ENCODE measurements around the gene PSEN1.
A peak's percentile ranks its signal among the peaks of the same experiment; 100 is the strongest.

The PSEN1 gene

DNA sequence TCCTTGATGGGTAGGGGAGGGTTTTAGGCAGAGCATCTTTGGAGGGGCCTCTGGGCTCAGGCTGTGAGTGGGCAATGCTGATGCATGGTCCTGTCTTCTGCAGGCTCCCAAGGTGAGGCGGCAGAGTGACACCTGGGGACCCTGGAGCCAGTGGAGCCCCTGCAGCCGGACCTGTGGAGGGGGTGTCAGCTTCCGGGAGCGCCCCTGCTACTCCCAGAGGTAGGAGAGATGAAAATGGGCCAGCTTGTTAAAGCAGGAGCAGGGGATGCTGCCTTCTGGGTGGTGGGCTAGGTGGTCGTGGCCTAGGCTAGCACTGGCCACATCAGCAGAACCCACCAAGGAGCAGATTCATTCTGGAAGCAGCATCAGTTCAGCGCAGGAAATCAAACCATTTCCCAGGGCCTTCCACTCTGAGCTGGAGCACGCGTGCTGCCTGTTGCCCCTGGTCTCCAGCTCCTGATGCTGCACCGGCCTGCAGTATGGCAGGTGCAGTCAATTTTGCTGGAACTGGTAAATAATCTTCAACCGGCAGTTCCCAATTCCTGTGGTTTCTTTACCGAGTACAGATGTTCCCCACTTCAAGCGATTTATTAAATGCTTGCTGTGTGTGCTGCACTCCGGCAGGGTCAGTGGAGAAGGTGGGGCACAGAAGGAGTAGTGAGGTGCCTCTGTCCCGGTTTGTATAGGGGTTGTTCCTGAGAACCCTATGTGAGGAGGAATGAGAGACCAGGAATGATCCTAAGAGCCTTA lies 108.4 kb downstream of the PSEN1 start:
- H3K9me3 ChIP-seq (ENCODE audit: control insufficient read depth, insufficient read depth, low read length): no peaks in the 10 kb centered on the region
- H3K36me3 ChIP-seq (ENCODE audit: insufficient read depth, low read length): no peaks in the 10 kb centered on the region
- peaks cover 4% of the 10 kb centered on the region; the same call in 1 of the 2 replicates for H3K4me1 ChIP-seq (ENCODE audit: insufficient read depth, low read length)
- H3K9ac ChIP-seq (ENCODE audit: low read depth, low read length): peak overlapping the region; percentile 88; the same call in 1 of the 2 replicates

DNA sequence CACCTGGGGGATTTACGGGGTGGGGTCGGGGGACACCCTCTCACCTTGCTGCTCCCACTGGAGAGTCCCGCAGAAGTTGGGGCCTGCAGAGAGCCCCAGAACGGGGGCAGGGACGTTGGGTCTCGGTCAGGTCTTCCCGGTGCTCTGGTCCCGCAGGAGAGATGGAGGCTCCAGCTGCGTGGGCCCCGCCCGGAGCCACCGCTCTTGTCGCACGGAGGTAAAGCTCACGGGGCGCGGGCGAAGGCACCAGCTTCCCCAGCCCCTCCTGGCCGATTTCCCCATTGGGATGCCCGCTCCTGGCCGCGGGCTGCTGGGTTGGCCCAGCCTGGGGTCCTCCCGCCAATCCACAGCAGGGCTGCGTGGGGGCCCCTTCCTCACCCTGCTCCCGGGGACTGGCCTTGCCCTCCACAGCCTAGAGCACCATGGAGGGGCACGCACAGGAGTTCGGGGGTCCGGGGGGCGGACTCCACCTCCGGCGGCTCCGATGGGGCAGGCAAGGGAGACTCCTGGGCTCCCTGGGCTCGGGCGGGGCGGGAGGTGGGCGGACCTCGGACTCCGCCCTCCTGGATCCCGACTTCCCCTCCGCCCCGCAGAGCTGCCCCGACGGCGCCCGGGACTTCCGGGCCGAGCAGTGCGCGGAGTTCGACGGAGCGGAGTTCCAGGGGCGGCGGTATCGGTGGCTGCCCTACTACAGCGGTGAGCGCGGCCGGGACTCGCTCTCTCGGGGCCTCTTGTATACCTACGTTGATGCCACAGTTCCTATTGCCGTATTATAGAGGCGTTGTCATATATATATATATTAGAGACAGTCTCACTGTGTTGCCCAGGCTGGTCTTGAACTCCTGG lies 109.4 kb downstream of the PSEN1 start:
- Histone ChIP-seq H3K9ac (ENCODE audit: low read depth, low read length) (peak overlapping the region; percentile 88; the same call in 1 of the 2 replicates), H3K4me1 (ENCODE audit: insufficient read depth, low read length) (peaks cover 4% of the 10 kb centered on the region; the same call in 1 of the 2 replicates), H3K36me3 (ENCODE audit: insufficient read depth, low read length) (no peaks in the 10 kb centered on the region), H3K9me3 (ENCODE audit: control insufficient read depth, insufficient read depth, low read length) (no peaks in the 10 kb centered on the region)

DNA sequence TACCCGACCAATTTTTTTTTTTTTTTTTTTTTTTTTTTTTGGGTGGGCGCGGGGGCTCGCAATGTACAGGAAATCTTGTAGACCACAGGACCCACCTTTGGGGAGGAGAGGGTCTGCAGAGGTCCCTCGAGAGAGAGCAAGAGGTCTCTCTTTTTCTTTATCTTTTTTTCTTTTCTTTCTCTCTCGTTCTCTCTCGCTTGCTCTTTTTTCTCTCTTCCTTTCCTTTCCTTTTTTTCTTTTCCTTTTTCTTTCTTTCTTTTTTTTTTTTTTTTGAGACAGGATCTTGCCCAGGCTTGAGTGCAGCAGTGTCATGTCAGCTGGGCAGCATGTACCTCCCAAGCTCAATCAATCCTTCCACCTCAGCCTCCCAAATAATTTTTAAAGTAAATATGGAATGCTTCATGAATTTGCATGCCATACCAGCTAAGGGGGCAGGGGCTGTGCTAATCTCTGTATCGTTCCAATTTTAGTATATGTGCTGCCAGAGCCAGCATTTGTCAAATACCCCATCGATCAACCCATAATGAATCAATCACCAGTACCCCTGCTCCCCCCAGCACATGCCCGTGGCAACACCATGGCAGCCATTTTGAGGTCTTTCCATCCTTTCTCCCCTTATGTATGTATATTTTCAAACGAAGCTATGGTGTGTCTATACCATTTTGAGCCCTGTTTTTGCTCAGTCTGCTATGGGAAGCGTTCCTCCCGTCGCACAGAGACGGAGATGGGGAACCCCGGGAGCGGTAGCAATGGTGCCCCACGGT lies 110.3 kb downstream of the PSEN1 start:
- no peaks in the 10 kb centered on the region for H3K4me1 ChIP-seq (ENCODE audit: insufficient read depth, low read length)
- peak overlapping the region; percentile 88; the same call in 1 of the 2 replicates for H3K9ac ChIP-seq (ENCODE audit: low read depth, low read length)
- no peaks in the 10 kb centered on the region for H3K36me3 ChIP-seq (ENCODE audit: insufficient read depth, low read length)
- no peaks in the 10 kb centered on the region for H3K9me3 ChIP-seq (ENCODE audit: control insufficient read depth, insufficient read depth, low read length)

DNA sequence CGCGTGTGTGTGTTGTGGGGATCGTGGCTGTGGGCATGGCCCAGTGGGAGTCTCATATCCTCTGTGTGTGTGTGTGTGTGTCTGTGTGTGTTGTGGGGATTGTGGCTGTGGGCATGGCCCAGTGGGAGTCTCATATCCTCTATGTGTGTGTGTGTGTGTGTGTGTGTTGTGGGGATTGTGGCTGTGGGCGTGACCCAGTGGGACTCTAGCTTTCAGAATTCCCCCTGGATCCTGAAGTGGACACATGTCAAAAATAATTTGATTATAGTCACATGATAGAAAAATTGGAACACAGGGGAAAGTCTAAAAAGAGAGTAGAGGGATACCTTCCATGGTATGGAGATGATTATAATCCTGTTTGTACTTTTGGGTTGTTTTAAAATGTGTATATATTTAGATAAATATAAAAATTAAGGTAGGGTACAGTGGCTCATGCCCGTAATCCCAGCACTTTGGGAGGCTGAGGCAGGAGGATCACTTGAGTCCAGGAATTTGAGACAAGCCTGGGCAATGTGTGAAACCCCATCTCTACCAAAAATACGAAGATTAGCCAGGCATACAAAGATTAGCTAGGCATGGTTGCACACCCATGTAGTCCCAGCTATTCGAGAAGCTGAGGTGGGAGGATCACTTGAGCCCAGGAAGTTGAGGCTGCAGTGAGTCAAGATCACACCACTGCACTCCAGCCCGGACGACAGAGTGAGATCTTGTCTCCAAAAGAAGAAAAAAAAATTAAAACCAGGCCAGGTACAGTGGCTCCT lies 112.0 kb downstream of the PSEN1 start:
- H3K4me1 ChIP-seq (ENCODE audit: insufficient read depth, low read length): no peaks in the 10 kb centered on the region
- no peaks in the 10 kb centered on the region for H3K36me3 ChIP-seq (ENCODE audit: insufficient read depth, low read length)
- no peaks in the 10 kb centered on the region for H3K9me3 ChIP-seq (ENCODE audit: control insufficient read depth, insufficient read depth, low read length)
- H3K9ac ChIP-seq (ENCODE audit: low read depth, low read length): no peak overlapping the region

DNA sequence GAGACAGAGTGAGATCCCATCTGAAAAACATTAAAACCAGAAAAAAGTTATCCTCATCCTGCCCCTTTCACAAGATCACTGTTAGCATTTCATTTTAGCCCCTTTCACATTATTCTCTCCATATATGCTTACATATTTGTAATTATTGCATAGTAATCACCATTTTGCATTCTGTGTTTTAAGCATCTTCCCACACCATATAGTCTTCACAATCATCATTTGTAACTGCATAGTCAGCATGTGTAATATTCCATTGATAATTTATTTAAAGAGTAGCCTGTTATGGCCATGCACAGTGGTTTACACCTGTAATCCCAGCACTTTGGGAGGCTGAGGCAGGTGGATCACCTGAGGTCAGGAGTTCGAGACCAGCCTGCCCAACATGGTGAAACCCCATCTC lies 112.8 kb downstream of the PSEN1 start:
- Histone ChIP-seq H3K9ac (ENCODE audit: low read depth, low read length) (no peak overlapping the region), H3K36me3 (ENCODE audit: insufficient read depth, low read length) (no peaks in the 10 kb centered on the region), H3K4me1 (ENCODE audit: insufficient read depth, low read length) (no peaks in the 10 kb centered on the region), H3K9me3 (ENCODE audit: control insufficient read depth, insufficient read depth, low read length) (no peaks in the 10 kb centered on the region)

DNA sequence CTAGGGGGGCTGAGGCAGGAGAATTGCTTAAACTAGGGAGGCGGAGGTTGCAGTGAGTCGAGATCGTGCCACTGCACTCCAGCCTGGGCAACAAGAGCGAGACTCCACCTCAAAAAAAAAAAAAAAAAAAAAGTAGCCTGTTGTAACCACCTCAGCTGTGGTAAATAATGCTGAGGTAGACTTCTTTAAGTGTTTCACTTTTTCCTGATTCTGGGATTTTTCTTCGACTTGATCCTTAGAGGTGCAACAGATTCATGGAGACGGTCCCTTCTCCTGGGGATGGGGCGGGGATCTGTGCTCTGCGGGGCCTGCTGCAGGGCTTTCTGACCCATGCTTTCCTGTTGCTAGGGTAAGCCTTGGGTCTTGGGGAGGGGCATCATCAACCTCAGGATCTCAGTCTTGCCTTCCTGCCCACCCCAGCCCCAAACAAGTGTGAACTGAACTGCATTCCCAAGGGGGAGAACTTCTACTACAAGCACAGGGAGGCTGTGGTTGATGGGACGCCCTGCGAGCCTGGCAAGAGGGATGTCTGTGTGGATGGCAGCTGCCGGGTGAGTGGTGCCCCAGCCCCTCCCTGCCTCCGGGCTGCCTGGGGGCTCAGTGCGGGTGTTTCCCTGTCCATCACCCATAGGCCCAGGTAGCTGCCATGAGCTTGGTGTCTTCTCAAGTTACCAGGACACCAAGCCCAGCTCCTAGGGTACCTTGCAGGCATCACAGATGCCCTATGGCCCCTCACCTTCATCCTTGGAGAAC lies 113.4 kb downstream of the PSEN1 start:
- Histone ChIP-seq H3K9me3 (ENCODE audit: control insufficient read depth, insufficient read depth, low read length) (no peaks in the 10 kb centered on the region), H3K9ac (ENCODE audit: low read depth, low read length) (no peak overlapping the region), H3K36me3 (ENCODE audit: insufficient read depth, low read length) (no peaks in the 10 kb centered on the region), H3K4me1 (ENCODE audit: insufficient read depth, low read length) (no peaks in the 10 kb centered on the region)

DNA sequence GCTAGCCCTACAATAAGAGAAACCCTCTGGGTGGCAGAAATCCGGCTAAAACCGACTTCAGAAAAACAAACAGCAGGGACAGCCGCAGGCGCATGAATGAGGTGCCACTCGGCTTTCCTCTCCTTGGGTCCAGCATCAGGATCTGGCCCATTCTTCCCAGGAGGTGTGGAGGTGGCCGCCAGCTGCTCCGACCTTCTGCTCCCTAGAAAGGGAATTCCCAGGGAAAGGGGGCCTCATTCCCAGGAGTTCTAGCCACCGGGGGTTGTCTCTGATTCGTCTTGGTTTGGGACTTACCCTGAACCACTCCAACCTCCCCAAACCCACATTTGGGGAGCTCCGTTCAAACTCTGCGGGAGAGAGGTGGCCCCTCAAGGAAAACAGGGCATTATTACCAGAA lies 114.0 kb downstream of the PSEN1 start:
- H3K9ac ChIP-seq (ENCODE audit: low read depth, low read length): no peak overlapping the region
- H3K4me1 ChIP-seq (ENCODE audit: insufficient read depth, low read length): no peaks in the 10 kb centered on the region
- H3K9me3 ChIP-seq (ENCODE audit: control insufficient read depth, insufficient read depth, low read length): no peaks in the 10 kb centered on the region
- H3K36me3 ChIP-seq (ENCODE audit: insufficient read depth, low read length): no peaks in the 10 kb centered on the region

DNA sequence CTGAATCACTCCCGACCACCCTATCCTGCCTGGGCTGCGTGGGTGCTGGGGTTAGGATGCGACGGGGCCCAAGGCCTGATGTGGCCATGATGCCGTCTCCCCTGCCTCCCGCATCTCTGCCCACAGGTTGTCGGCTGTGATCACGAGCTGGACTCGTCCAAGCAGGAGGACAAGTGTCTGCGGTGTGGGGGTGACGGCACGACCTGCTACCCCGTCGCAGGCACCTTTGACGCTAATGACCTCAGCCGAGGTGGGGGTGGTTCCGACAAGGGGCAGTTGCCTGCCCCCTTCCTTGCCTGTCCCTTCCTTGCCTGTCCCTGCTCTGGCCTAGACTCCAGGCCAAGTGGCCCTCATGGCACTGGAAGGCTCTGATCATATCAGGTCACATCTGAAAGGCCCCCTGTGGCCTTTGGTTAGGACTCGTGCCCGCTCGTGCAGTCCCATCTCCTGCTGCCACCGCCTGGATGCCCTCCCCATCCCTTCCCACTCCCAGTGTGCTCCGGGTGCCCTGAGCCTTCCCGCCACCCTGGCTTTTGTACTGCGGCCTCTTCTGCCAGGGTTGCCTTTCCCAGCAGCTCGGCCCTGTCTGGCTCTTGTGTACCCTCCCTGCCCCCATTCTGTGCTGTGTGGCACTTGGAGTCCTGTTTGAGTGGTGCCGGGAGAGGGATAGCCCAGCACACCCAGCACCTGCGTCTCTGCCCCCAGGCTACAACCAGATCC lies 114.6 kb downstream of the PSEN1 start:
- H3K36me3 ChIP-seq (ENCODE audit: insufficient read depth, low read length): no peaks in the 10 kb centered on the region
- H3K4me1 ChIP-seq (ENCODE audit: insufficient read depth, low read length): no peaks in the 10 kb centered on the region
- no peak overlapping the region for H3K9ac ChIP-seq (ENCODE audit: low read depth, low read length)
- no peaks in the 10 kb centered on the region for H3K9me3 ChIP-seq (ENCODE audit: control insufficient read depth, insufficient read depth, low read length)

DNA sequence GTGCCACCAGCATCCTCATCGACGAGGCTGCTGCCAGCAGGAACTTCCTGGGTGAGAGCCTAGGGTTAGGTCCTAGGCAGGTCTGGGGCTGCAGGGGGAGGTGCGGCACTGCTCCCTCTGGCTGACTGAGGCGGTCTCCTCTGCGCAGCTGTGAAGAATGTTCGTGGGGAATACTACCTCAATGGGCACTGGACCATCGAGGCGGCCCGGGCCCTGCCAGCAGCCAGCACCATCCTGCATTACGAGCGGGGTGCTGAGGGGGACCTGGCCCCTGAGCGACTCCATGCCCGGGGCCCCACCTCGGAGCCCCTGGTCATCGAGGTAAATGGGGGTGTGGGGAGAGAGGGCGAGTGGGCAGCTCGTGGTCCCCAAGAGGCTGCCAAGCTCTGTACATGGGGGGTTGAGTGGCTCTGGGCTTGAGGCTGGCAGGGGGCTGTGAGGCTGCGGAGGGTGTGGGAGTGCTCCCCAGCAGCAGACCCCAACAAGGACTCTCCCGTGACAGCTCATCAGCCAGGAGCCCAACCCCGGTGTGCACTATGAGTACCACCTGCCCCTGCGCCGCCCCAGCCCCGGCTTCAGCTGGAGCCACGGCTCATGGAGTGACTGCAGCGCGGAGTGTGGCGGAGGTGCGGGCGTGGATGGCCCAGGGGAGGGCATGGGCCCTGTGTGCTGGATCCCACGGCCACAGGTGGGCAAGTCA lies 115.4 kb downstream of the PSEN1 start:
- Histone ChIP-seq H3K36me3 (ENCODE audit: insufficient read depth, low read length) (no peaks in the 10 kb centered on the region), H3K9me3 (ENCODE audit: control insufficient read depth, insufficient read depth, low read length) (no peaks in the 10 kb centered on the region), H3K4me1 (ENCODE audit: insufficient read depth, low read length) (no peaks in the 10 kb centered on the region), H3K9ac (ENCODE audit: low read depth, low read length) (no peak overlapping the region)

DNA sequence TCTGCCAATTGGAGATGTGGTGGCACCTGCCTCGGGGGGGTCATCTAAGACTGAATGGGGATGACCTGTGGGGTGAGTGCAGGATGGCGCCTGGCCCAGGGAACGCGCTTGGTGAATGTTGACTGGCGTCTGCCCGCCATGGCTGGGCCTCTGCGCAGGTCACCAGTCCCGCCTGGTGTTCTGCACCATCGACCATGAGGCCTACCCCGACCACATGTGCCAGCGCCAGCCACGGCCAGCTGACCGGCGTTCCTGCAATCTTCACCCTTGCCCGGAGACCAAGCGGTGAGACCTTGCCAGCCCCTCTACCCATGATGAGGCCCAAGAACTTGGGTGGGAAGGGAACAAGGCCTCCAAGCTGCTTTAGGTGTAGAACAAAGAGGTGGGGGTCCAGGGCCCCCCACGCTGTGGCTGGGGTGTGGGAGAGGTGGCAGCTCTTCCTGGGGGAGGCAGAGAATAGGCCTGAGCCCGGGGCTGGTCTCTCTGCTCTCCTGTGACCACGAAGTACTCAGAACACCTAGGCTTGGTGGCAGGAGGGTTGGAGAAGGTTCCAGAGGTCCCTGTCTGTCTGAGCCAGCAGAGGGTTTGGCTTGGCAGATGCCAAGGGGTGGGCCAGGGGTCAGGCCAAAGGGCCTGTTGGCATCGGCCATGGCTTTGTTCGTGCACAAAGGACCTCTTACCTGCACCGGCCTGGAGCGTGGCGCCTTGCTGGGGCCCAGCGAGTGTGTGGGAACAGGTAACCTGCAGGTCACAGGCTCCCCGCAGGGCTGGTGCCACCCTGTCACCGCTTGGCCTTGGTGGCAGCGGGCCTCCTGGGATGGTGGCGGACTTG lies 116.4 kb downstream of the PSEN1 start:
- no peaks in the 10 kb centered on the region for H3K36me3 ChIP-seq (ENCODE audit: insufficient read depth, low read length)
- H3K4me1 ChIP-seq (ENCODE audit: insufficient read depth, low read length): no peaks in the 10 kb centered on the region
- H3K9ac ChIP-seq (ENCODE audit: low read depth, low read length): no peak overlapping the region
- H3K9me3 ChIP-seq (ENCODE audit: control insufficient read depth, insufficient read depth, low read length): no peaks in the 10 kb centered on the region

DNA sequence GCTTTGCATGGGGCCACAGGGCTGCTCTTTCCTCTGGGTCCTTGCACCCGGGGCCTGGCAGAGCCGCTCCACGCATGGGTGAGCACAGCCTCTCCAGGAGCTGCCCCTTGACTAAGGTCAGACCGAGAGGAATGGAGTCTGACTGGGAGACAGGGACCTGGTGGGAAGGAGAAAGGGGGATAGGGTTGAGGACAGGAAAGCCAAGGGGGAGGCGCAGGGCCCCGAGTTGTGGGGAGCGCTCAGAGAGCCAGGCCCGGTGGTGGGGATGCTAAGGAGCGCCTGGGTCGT lies 117.0 kb downstream of the PSEN1 start:
- Histone ChIP-seq H3K4me1 (ENCODE audit: insufficient read depth, low read length) (no peaks in the 10 kb centered on the region), H3K9me3 (ENCODE audit: control insufficient read depth, insufficient read depth, low read length) (no peaks in the 10 kb centered on the region), H3K36me3 (ENCODE audit: insufficient read depth, low read length) (no peaks in the 10 kb centered on the region), H3K9ac (ENCODE audit: low read depth, low read length) (no peak overlapping the region)

DNA sequence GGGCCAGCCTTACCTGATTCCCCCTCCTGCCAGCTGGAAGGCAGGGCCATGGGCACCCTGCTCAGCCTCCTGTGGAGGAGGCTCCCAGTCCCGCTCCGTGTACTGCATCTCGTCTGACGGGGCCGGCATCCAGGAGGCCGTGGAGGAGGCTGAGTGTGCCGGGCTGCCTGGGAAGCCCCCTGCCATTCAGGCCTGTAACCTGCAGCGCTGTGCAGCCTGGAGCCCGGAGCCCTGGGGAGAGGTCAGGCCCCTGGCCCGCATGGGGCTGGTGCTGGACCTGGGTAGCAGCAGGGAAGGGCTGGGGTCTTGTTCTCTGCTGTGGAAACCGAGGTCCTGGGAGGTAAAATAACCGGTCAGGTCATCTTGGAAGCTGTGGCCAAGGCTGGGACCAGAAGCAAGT lies 117.4 kb downstream of the PSEN1 start:
- H3K9me3 ChIP-seq (ENCODE audit: control insufficient read depth, insufficient read depth, low read length): no peaks in the 10 kb centered on the region
- no peaks in the 10 kb centered on the region for H3K4me1 ChIP-seq (ENCODE audit: insufficient read depth, low read length)

More for the DNA sequence above, 117.4 kb downstream of the PSEN1 start:
- no peaks in the 10 kb centered on the region for H3K36me3 ChIP-seq (ENCODE audit: insufficient read depth, low read length)
- H3K9ac ChIP-seq (ENCODE audit: low read depth, low read length): no peak overlapping the region
